GM06990 (cell line): ENCODE data around the gene SPTBN5.

Experiments used
- DNase-seq: peaks from one replicate; pipeline ENCODE4 v3.0.0-alpha.2; 2011; ENCODE audit not compliant: insufficient read length; ENCODE audit errors: extremely low read depth
- H3K27me3 ChIP-seq: replicated peaks from 2 replicates; pipeline ENCODE4 v1.6.0; 2011; ENCODE audit warnings: low read length; ENCODE audit not compliant: control insufficient read depth, insufficient read depth
- H3K36me3 ChIP-seq: 2 replicates; pipeline ENCODE4 v1.5.1; 2011; ENCODE audit warnings: low read length; ENCODE audit not compliant: control insufficient read depth, insufficient read depth
- H3K4me3 ChIP-seq: replicated peaks from 2 replicates; pipeline ENCODE4 v1.5.1; 2011; ENCODE audit warnings: low read depth, mild to moderate bottlenecking, control low read depth, low read length
- TF ChIP-seq, protein P1 (sequence below): IDR thresholded peaks from 2 replicates; pipeline ENCODE4 v1.5.1; 2011; ENCODE audit warnings: low read length, control low read depth, mild to moderate bottlenecking, inconsistent platforms; ENCODE audit not compliant: insufficient read depth, poor library complexity, severe bottlenecking

SPTBN5 gene

DNA sequence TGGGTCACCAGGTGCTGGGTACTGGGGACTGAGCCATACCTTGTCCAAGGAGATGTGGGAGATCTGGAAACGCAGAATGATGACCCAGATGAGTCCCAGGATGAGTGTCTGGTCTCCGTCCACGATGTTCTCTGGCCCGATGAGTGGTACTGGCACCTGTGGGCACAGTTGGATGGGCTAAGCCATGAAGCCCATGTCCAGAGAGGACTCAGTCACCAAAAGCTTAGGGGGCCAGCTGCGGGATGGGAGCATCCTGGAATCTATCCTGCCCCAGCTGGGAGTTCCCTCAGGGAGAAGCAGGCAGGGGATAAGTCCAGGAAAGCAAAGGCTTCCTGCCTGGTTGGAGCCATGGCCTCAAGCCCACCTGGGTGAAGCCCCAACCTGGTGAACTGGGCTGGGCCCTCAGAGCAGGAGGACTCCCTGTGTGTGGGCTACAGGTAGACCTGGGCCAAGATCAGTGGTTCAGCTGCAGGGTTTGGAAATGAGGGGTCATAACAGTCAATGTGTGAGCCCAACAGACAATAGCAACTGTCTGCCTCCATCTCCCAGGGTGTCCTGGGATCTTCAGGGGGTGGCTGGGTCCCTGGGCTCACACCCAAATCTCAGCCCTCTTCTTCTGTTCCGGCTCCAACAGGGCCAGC lies 3.7 kb downstream of the SPTBN5 start:
- Histone ChIP-seq H3K4me3 (no peak overlapping the region), H3K27me3 (no peaks in the 10 kb centered on the region), H3K36me3 (no peaks in the 10 kb centered on the region)
- TF ChIP-seq, protein P1, sequence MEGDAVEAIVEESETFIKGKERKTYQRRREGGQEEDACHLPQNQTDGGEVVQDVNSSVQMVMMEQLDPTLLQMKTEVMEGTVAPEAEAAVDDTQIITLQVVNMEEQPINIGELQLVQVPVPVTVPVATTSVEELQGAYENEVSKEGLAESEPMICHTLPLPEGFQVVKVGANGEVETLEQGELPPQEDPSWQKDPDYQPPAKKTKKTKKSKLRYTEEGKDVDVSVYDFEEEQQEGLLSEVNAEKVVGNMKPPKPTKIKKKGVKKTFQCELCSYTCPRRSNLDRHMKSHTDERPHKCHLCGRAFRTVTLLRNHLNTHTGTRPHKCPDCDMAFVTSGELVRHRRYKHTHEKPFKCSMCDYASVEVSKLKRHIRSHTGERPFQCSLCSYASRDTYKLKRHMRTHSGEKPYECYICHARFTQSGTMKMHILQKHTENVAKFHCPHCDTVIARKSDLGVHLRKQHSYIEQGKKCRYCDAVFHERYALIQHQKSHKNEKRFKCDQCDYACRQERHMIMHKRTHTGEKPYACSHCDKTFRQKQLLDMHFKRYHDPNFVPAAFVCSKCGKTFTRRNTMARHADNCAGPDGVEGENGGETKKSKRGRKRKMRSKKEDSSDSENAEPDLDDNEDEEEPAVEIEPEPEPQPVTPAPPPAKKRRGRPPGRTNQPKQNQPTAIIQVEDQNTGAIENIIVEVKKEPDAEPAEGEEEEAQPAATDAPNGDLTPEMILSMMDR = no peak
- no peak for DNase-seq

- TF ChIP-seq, protein P1 = no peak
- no peaks in the 10 kb centered on the region for H3K36me3 ChIP-seq
- no peak overlapping the region for H3K4me3 ChIP-seq
- no peak for DNase-seq
- H3K27me3 ChIP-seq = no peaks in the 10 kb centered on the region
These were observed 5.1 kb downstream of the SPTBN5 start for GRCh38 chr15:41888662-41889253.

- H3K27me3 ChIP-seq = no peaks in the 10 kb centered on the region
- TF ChIP-seq, protein P1 = no peak
- DNase-seq = no peak
- no peak overlapping the region for H3K4me3 ChIP-seq
- no peaks in the 10 kb centered on the region for H3K36me3 ChIP-seq
These were observed 6.0 kb downstream of the SPTBN5 start for GRCh38 chr15:41887893-41888292.

DNA sequence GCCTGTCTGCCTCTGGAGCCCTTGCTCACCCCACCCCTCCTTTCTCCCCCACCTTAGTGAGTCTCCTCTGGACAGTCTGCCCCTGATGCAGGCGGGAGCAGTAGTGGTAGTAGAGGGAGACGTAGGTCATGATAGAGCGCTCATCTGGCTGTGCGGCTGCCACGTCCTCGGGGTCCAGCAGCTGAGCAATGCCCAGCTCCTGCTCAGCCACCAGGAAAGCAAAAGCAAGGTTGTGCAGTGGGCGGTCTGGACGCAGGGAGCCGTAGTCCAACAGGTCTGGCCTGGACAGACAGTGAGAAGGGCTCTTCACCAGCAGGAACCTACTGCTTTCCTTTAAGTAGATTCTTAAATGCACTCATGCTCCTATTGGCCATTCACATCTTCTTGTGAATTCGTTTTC lies 6.7 kb downstream of the SPTBN5 start:
- no peaks in the 10 kb centered on the region for H3K27me3 ChIP-seq
- TF ChIP-seq, protein P1 = no peak
- no peak overlapping the region for H3K4me3 ChIP-seq
- no peak for DNase-seq
- H3K36me3 ChIP-seq = no peaks in the 10 kb centered on the region

GRCh38 chr15:41886741-41887140 lies 7.1 kb downstream of the SPTBN5 start:
- DNase-seq = no peak
- TF ChIP-seq, protein P1 = no peak
- H3K4me3 ChIP-seq = no peak overlapping the region
- H3K27me3 ChIP-seq = no peaks in the 10 kb centered on the region
- no peaks in the 10 kb centered on the region for H3K36me3 ChIP-seq
